ENCODE data around the gene ZNF438.
A peak's percentile ranks its signal among the peaks of the same experiment; 100 is the strongest.
"Not testable (repeated sequence)": the region's sequence is repeated elsewhere in the genome, so short reads cannot be mapped to it uniquely, and the experiment has no call there.

ZNF438 gene

GRCh38 chr10:31070025-31070424 lies 38.4 kb upstream of the ZNF438 start:
- H3K4me3 ChIP-seq (ENCODE audit: low read depth, low read length): no peak overlapping the region
- peaks cover 26% of the 10 kb centered on the region for H3K4me1 ChIP-seq (ENCODE audit: control insufficient read depth, insufficient read depth, low read length, unreplicated experiment)
- H3K27ac ChIP-seq (ENCODE audit: low read depth, low read length): no peak overlapping the region
- no peaks in the 10 kb centered on the region for H3K27me3 ChIP-seq (ENCODE audit: insufficient read depth, low read length)
- H3K79me2 ChIP-seq (ENCODE audit: control insufficient read depth, insufficient read depth, low read length, unreplicated experiment): no peaks in the 10 kb centered on the region
- H3K36me3 ChIP-seq (ENCODE audit: insufficient read depth, low read length): no peaks in the 10 kb centered on the region
- no peak overlapping the region for H2AFZ ChIP-seq (ENCODE audit: low read length, unreplicated experiment)

- Histone ChIP-seq H3K36me3 (ENCODE audit: insufficient read depth, low read length) (no peaks in the 10 kb centered on the region), H2AFZ (ENCODE audit: low read length, unreplicated experiment) (no peak overlapping the region), H3K79me2 (ENCODE audit: control insufficient read depth, insufficient read depth, low read length, unreplicated experiment) (no peaks in the 10 kb centered on the region), H3K27ac (ENCODE audit: low read depth, low read length) (no peak overlapping the region), H3K4me3 (ENCODE audit: low read depth, low read length) (no peak overlapping the region), H3K4me1 (ENCODE audit: control insufficient read depth, insufficient read depth, low read length, unreplicated experiment) (peaks cover 26% of the 10 kb centered on the region), H3K27me3 (ENCODE audit: insufficient read depth, low read length) (no peaks in the 10 kb centered on the region)
These were observed 37.7 kb upstream of the ZNF438 start for GRCh38 chr10:31069411-31069810.

- Histone ChIP-seq H2AFZ (ENCODE audit: low read length, unreplicated experiment) (peak overlapping the region; percentile 88), H3K36me3 (ENCODE audit: insufficient read depth, low read length) (no peaks in the 10 kb centered on the region), H3K79me2 (ENCODE audit: control insufficient read depth, insufficient read depth, low read length, unreplicated experiment) (no peaks in the 10 kb centered on the region), H3K4me3 (ENCODE audit: low read depth, low read length) (peak overlapping the region; percentile 49; the same call in 1 of the 2 replicates), H3K27me3 (ENCODE audit: insufficient read depth, low read length) (no peaks in the 10 kb centered on the region), H3K27ac (ENCODE audit: low read depth, low read length) (peak overlapping the region; percentile 23), H3K4me1 (ENCODE audit: control insufficient read depth, insufficient read depth, low read length, unreplicated experiment) (peaks cover 25% of the 10 kb centered on the region)
These were observed 32.7 kb upstream of the ZNF438 start for GRCh38 chr10:31064348-31064747.

- H3K27ac ChIP-seq (ENCODE audit: low read depth, low read length): peak overlapping the region; percentile 23
- H3K4me1 ChIP-seq (ENCODE audit: control insufficient read depth, insufficient read depth, low read length, unreplicated experiment): peaks cover 29% of the 10 kb centered on the region
- no peaks in the 10 kb centered on the region for H3K36me3 ChIP-seq (ENCODE audit: insufficient read depth, low read length)
- H3K4me3 ChIP-seq (ENCODE audit: low read depth, low read length): peak overlapping the region; percentile 49; the same call in 1 of the 2 replicates
- peak overlapping the region; percentile 88 for H2AFZ ChIP-seq (ENCODE audit: low read length, unreplicated experiment)
- H3K27me3 ChIP-seq (ENCODE audit: insufficient read depth, low read length): no peaks in the 10 kb centered on the region
- no peaks in the 10 kb centered on the region for H3K79me2 ChIP-seq (ENCODE audit: control insufficient read depth, insufficient read depth, low read length, unreplicated experiment)
These were observed 32.2 kb upstream of the ZNF438 start for GRCh38 chr10:31063841-31064240.

GRCh38 chr10:31062856-31063255 lies 31.2 kb upstream of the ZNF438 start:
- no peaks in the 10 kb centered on the region for H3K79me2 ChIP-seq (ENCODE audit: control insufficient read depth, insufficient read depth, low read length, unreplicated experiment)
- no peak overlapping the region for H3K27ac ChIP-seq (ENCODE audit: low read depth, low read length)
- H3K4me3 ChIP-seq (ENCODE audit: low read depth, low read length): peak overlapping the region; percentile 23; the same call in 1 of the 2 replicates
- H2AFZ ChIP-seq (ENCODE audit: low read length, unreplicated experiment): peak overlapping the region; percentile 75
- H3K4me1 ChIP-seq (ENCODE audit: control insufficient read depth, insufficient read depth, low read length, unreplicated experiment): peaks cover 29% of the 10 kb centered on the region
- no peaks in the 10 kb centered on the region for H3K27me3 ChIP-seq (ENCODE audit: insufficient read depth, low read length)
- no peaks in the 10 kb centered on the region for H3K36me3 ChIP-seq (ENCODE audit: insufficient read depth, low read length)

- H2AFZ ChIP-seq (ENCODE audit: low read length, unreplicated experiment): no peak overlapping the region
- H3K79me2 ChIP-seq (ENCODE audit: control insufficient read depth, insufficient read depth, low read length, unreplicated experiment): no peaks in the 10 kb centered on the region
- H3K36me3 ChIP-seq (ENCODE audit: insufficient read depth, low read length): no peaks in the 10 kb centered on the region
- H3K27me3 ChIP-seq (ENCODE audit: insufficient read depth, low read length): no peaks in the 10 kb centered on the region
- H3K27ac ChIP-seq (ENCODE audit: low read depth, low read length): no peak overlapping the region
- no peak overlapping the region for H3K4me3 ChIP-seq (ENCODE audit: low read depth, low read length)
- peaks cover 29% of the 10 kb centered on the region for H3K4me1 ChIP-seq (ENCODE audit: control insufficient read depth, insufficient read depth, low read length, unreplicated experiment)
These were observed 30.3 kb upstream of the ZNF438 start for GRCh38 chr10:31061941-31062340.

- Histone ChIP-seq H3K27me3 (ENCODE audit: insufficient read depth, low read length) (no peaks in the 10 kb centered on the region), H3K4me3 (ENCODE audit: low read depth, low read length) (no peak overlapping the region), H3K4me1 (ENCODE audit: control insufficient read depth, insufficient read depth, low read length, unreplicated experiment) (peaks cover 17% of the 10 kb centered on the region), H2AFZ (ENCODE audit: low read length, unreplicated experiment) (no peak overlapping the region), H3K27ac (ENCODE audit: low read depth, low read length) (no peak overlapping the region), H3K79me2 (ENCODE audit: control insufficient read depth, insufficient read depth, low read length, unreplicated experiment) (no peaks in the 10 kb centered on the region), H3K36me3 (ENCODE audit: insufficient read depth, low read length) (no peaks in the 10 kb centered on the region)
These were observed 27.4 kb upstream of the ZNF438 start for GRCh38 chr10:31058795-31059703.

GRCh38 chr10:31056678-31057077 lies 25.0 kb upstream of the ZNF438 start:
- not testable (repeated sequence) for H3K27me3 ChIP-seq (ENCODE audit: insufficient read depth, low read length); H3K79me2 ChIP-seq (ENCODE audit: control insufficient read depth, insufficient read depth, low read length, unreplicated experiment); H3K27ac ChIP-seq (ENCODE audit: low read depth, low read length); H2AFZ ChIP-seq (ENCODE audit: low read length, unreplicated experiment); H3K4me3 ChIP-seq (ENCODE audit: low read depth, low read length); H3K36me3 ChIP-seq (ENCODE audit: insufficient read depth, low read length); H3K4me1 ChIP-seq (ENCODE audit: control insufficient read depth, insufficient read depth, low read length, unreplicated experiment)

GRCh38 chr10:31055573-31056251 lies 24.0 kb upstream of the ZNF438 start:
- H3K4me3 ChIP-seq (ENCODE audit: low read depth, low read length): no peak overlapping the region
- no peak overlapping the region for H3K27ac ChIP-seq (ENCODE audit: low read depth, low read length)
- H3K79me2 ChIP-seq (ENCODE audit: control insufficient read depth, insufficient read depth, low read length, unreplicated experiment): no peaks in the 10 kb centered on the region
- H2AFZ ChIP-seq (ENCODE audit: low read length, unreplicated experiment): no peak overlapping the region
- peaks cover 6% of the 10 kb centered on the region for H3K4me1 ChIP-seq (ENCODE audit: control insufficient read depth, insufficient read depth, low read length, unreplicated experiment)
- H3K27me3 ChIP-seq (ENCODE audit: insufficient read depth, low read length): no peaks in the 10 kb centered on the region
- H3K36me3 ChIP-seq (ENCODE audit: insufficient read depth, low read length): peaks cover 7% of the 10 kb centered on the region; the same call in 1 of the 2 replicates

- H3K4me1 ChIP-seq (ENCODE audit: control insufficient read depth, insufficient read depth, low read length, unreplicated experiment): no peaks in the 10 kb centered on the region
- H3K27me3 ChIP-seq (ENCODE audit: insufficient read depth, low read length): no peaks in the 10 kb centered on the region
- H3K36me3 ChIP-seq (ENCODE audit: insufficient read depth, low read length): peaks cover 7% of the 10 kb centered on the region; the same call in 1 of the 2 replicates
- no peak overlapping the region for H2AFZ ChIP-seq (ENCODE audit: low read length, unreplicated experiment)
- H3K4me3 ChIP-seq (ENCODE audit: low read depth, low read length): no peak overlapping the region
- no peak overlapping the region for H3K27ac ChIP-seq (ENCODE audit: low read depth, low read length)
- no peaks in the 10 kb centered on the region for H3K79me2 ChIP-seq (ENCODE audit: control insufficient read depth, insufficient read depth, low read length, unreplicated experiment)
These were observed 20.0 kb upstream of the ZNF438 start for GRCh38 chr10:31051703-31052102.
